Astrocyte of the cerebellum (primary cell): ENCODE measurements around the gene POLL.

Experiments
- DNase-seq: peaks from one replicate; pipeline ENCODE4 v3.0.0-alpha.2; 2011; ENCODE audit warnings: low read depth
- H3K4me3 ChIP-seq: 2 replicates; pipeline ENCODE4 v1.5.1; 2011; ENCODE audit warnings: mild to moderate bottlenecking, low read depth, low read length, moderate library complexity
- in situ Hi-C: cut with HindIII; loops from 2 replicates; pipeline ENCODE4 v1.10.0; 2017; ENCODE audit warnings: low sequenced_read_pairs
- TF ChIP-seq, protein P1 (sequence below): IDR thresholded peaks from 2 replicates; pipeline ENCODE4 v1.5.1; 2012; ENCODE audit warnings: low read length, low read depth, moderate library complexity, mild to moderate bottlenecking; ENCODE audit errors: missing control alignments

Gene POLL

DNA sequence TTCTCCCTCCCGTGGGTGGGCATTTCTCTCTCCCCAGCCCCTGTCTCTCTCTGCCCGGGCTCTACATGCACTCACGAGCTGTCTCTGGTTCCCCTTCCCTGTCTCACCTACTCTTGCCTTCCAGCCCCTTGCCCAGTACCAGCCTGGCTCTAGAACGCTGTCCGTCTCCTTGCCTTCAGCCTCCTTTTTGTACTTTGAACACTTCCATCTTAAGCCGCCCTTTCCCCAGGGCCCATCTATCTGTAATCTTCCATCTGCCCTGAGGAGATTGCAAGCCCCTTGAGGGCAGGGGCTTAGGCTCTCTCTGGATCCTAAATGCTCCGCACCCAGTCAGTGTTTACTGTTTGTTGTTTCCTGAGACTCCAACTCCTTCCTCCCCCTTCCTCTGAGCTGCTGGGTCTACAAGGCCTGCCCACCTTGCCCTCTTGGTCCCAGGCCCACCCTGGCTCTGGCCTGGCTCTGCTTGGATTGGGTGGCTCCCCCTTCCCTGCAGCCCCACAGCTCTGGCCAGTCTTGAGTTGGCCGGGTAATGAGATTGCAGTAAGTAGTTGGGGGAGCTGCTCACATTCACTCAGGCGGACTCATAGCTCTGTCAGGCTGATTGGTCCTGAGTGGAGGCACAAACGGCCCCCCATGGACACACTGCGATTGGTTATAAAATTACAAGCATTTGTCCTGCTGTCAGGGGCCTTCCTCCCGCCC, 28.3 kb downstream of the POLL start:
- H3K4me3 ChIP-seq, result no peak overlapping the region
- DNase-seq, result no peak
- TF ChIP-seq, protein P1, sequence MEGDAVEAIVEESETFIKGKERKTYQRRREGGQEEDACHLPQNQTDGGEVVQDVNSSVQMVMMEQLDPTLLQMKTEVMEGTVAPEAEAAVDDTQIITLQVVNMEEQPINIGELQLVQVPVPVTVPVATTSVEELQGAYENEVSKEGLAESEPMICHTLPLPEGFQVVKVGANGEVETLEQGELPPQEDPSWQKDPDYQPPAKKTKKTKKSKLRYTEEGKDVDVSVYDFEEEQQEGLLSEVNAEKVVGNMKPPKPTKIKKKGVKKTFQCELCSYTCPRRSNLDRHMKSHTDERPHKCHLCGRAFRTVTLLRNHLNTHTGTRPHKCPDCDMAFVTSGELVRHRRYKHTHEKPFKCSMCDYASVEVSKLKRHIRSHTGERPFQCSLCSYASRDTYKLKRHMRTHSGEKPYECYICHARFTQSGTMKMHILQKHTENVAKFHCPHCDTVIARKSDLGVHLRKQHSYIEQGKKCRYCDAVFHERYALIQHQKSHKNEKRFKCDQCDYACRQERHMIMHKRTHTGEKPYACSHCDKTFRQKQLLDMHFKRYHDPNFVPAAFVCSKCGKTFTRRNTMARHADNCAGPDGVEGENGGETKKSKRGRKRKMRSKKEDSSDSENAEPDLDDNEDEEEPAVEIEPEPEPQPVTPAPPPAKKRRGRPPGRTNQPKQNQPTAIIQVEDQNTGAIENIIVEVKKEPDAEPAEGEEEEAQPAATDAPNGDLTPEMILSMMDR, result no peak
- in situ Hi-C loops, result no loop called here

DNA sequence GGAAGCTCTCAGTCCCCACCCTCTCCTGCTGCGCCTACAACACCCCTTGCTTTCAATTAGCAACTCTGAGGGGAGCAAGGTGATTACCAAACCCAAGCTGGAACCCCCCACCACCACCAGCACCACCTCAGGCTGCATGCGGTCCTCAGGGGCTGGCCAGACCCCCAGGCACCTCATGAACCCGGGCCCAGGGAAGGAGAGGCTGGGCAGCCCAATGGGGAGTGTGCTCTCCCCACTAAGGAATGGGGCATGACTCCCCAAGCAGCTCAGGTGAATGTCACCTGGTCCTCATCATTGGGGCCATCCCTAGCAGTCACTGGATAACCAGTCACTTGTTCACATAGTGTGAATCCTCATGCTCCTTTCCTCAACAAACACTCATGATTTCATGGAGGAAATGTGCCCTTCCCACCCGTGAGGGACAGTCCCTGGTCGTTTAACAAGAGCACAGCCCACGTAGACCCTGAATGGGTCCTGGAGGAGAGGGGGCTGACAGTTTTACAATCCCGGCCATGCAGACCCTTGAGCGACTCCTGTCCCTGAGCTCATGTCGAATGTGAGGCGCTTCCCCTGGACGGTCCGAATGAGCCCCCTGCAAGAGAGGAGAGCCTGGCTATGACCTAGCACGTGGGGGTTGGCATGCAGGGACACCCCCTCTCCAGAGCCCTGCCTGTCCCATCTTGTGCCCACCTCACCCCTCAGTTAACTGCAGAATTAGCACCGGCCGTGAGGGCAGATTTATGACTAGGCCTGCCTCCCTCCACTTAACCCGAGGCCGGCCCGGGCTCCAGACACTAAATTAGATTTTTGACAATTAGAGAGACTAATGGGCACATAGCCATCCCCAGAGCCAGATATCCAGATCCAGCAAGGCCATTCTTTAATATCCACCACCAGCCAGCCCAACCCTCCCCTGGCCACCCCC, 29.1 kb downstream of the POLL start:
- TF ChIP-seq, protein P1, result no peak
- in situ Hi-C loops, result no loop called here
- no peak for DNase-seq

DNA sequence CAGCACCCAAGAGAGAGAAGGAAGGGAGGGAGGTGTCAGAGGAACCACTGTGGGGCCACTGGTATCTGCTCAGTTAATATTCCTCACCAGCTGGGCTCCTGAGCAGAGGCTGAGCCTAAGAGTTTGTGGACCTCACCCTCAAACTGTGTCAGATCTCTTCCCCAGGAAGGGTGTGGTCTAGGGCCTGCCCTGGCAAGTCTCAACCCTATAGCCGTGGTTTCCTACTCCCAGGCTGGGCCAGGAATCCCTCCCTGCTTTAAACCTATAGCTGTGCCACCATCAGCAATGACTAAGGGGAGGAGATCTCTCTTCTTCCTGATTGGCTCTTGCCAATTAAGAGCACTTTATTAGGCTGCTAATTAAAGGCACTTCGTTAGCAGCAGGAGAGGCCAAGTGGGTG, 29.9 kb downstream of the POLL start:
- DNase-seq, result no peak
- TF ChIP-seq, protein P1, result no peak
- in situ Hi-C loops, result no loop called here
- no peak overlapping the region for H3K4me3 ChIP-seq

More for the DNA sequence above, 29.1 kb downstream of the POLL start:
- H3K4me3 ChIP-seq, result no peak overlapping the region

DNA sequence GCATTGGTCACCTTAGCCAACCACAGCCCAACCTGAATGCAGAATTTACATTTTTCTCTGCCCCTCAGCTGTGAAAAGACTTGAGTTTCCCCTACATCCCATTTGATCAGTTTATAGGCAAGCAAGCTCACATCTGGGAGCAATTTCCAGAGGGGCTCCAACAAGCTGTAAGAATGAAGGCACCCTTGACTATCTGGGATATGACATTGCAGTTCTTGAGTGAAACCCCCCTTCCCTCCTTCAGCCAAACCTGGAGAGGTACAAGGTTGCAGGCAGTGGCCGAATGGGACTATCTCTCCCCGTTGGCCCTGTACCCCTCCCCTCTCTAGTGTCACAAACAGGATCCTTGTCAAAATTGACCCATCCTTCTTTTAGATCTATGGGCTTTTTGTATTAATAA, 30.5 kb downstream of the POLL start:
- TF ChIP-seq, protein P1, result no peak
- no peak for DNase-seq
- no peak overlapping the region for H3K4me3 ChIP-seq
- in situ Hi-C loops, result no loop called here

DNA sequence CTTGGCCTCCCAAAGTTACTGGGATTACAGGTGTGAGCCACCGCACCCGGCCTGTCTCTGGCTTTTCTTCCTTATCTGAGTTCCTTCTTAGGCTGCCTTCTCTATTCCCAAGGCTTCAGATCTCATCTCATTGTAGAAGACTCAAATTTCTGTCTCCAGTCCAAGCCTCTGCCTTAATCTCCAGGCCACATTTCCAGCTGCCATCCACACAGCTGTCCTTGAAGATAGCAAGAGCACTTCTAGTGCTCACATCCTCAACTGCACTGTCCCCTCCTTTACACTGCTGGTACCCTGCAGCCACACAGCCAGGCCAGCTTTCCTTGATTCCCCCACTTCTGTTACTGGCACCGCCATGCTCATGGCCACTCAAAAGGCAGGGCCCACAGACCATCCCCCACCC, 35.6 kb downstream of the POLL start:
- no peak for DNase-seq
- no peak overlapping the region for H3K4me3 ChIP-seq
- TF ChIP-seq, protein P1, result no peak
- in situ Hi-C loops, result no loop called here

DNA sequence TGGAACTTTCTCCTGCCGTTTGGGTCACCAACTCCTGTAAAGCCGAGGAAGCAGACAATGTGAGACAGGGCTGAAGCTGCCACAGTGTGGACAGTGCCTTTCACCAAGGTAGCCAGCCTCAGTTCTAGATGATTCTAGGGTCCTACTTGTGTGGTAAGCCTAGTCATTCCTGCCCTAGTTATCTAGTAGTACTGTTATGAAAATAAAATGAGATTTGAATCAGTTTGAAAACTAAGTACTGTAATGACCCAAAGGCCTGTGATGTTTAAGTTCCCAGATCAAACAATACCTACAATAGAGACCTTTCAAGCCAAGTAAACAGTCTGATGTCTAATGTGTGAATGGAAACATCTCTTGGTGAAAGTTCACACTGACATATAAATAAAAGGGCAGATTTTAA, 37.1 kb downstream of the POLL start:
- in situ Hi-C loops, result no loop called here
- no peak for DNase-seq
- no peak overlapping the region for H3K4me3 ChIP-seq
- TF ChIP-seq, protein P1, result no peak
